HepG2 (cell line): ENCODE measurements around the gene KRT84. TPM values are rescaled to one million over a fixed set of nuclear protein-coding genes. Genes with fewer than 3 reads are reported as not detected.

Experiments
- ATAC-seq: fragments of 200-7000 bp; cut with Tn5 transposase; 3 replicates; pipeline ENCODE4 v1.9.1; 2020; ENCODE audit warnings: mild to moderate bottlenecking, moderate library complexity
- BruUV-seq: library from RNA; stranded (reverse); fragments of 400-500 nt; replicated peaks from 2 replicates; lab custom pipeline; 2021; lab: Mats Ljungman, UMichigan
- CTCF ChIA-PET: fragments of 300-600 bp; formaldehyde crosslinking; extraction: SDS; loops from one replicate; lab custom pipeline; 2021; ENCODE audit warnings: low total read pairs, inconsistent platforms, low intra/inter-chr PET ratio; lab: Yijun Ruan, JAX
- POLR2A ChIA-PET: fragments of 350-600 bp; sonication (Branson Sonifier 250); formaldehyde crosslinking; loops from one replicate; lab custom pipeline; 2020; ENCODE audit warnings: antibody characterized with exemption, inconsistent platforms; lab: Yijun Ruan, JAX
- DNase-seq: peaks from one replicate; pipeline ENCODE4 v3.0.0-alpha.2; 2015; ENCODE audit warnings: low spot score
- FAIRE-seq: peaks from 3 replicates; lab custom pipeline; 2011; peaks lifted over from hg19 to GRCh38; lab: Jason Lieb, UNC
- H2AFZ ChIP-seq: one replicate; pipeline ENCODE4 v1.6.1; 2011; ENCODE audit warnings: low read length, inconsistent platforms
- H3K27ac ChIP-seq: fragments of 300-600 bp; 3 replicates; pipeline ENCODE4 v1.8.0; 2011; ENCODE audit warnings: mixed run types, mild to moderate bottlenecking, mixed read lengths, low read length, inconsistent platforms; ENCODE audit not compliant: insufficient read depth; ENCODE audit errors: extremely low read length
- H3K27me3 ChIP-seq, 2 experiments: fragments of 200-600 bp in 1 of 2; 2 replicates in 1 of 2; 3 replicates in 1 of 2; pipeline versions ENCODE4 v1.6.0 to v1.8.0; 2011; ENCODE audit warnings: low read length in 2 of 2, mild to moderate bottlenecking in 2 of 2, moderate library complexity in 2 of 2, inconsistent platforms in 1 of 2; ENCODE audit not compliant: insufficient read depth in 2 of 2, control insufficient read depth in 1 of 2
- H3K36me3 ChIP-seq, 2 experiments: fragments of 200-600 bp in 1 of 2; replicated peaks in 1 of 2; 2 replicates in 1 of 2; 3 replicates in 1 of 2; pipeline versions ENCODE4 v1.5.1 to v1.8.0; 2011; ENCODE audit warnings: low read length in 2 of 2, inconsistent platforms in 1 of 2; ENCODE audit not compliant: insufficient read depth in 2 of 2, control insufficient read depth in 1 of 2
- H3K4me1 ChIP-seq: 2 replicates; pipeline ENCODE4 v1.5.1; 2012; ENCODE audit warnings: low read length, inconsistent platforms; ENCODE audit not compliant: insufficient read depth
- H3K4me2 ChIP-seq: 2 replicates; pipeline ENCODE4 v1.6.0; 2011; ENCODE audit warnings: low read depth, low read length, inconsistent platforms
- H3K4me3 ChIP-seq, 3 experiments: fragments of 200-600 bp in 1 of 3; sonication (generic), shearing (Covaris generic) in 1 of 3; replicated peaks in 1 of 3; 2 replicates each; pipeline ENCODE4 v1.5.1; 2011 to 2016; ENCODE audit warnings: low read length in 3 of 3, inconsistent platforms in 2 of 3, low read depth in 2 of 3, mild to moderate bottlenecking in 2 of 3, control low read depth in 1 of 3, mixed read lengths in 1 of 3; ENCODE audit not compliant: insufficient read depth in 1 of 3
- H3K79me2 ChIP-seq: one replicate; pipeline ENCODE4 v1.6.1; 2011; ENCODE audit warnings: low read length, inconsistent platforms; ENCODE audit not compliant: insufficient read depth
- H3K9ac ChIP-seq: 2 replicates; pipeline ENCODE4 v1.6.0; 2011; ENCODE audit warnings: mild to moderate bottlenecking, low read depth, low read length, inconsistent platforms; ENCODE audit not compliant: insufficient read depth
- H3K9me3 ChIP-seq: 2 replicates; pipeline ENCODE4 v1.5.1; 2012; ENCODE audit warnings: mild to moderate bottlenecking, low read length
- H4K20me1 ChIP-seq: 2 replicates; pipeline ENCODE4 v1.6.0; 2011; ENCODE audit warnings: inconsistent platforms, mild to moderate bottlenecking, low read length, moderate library complexity; ENCODE audit not compliant: insufficient read depth
- CHD2 ChIP-seq: IDR thresholded peaks from 2 replicates; pipeline ENCODE4 v1.6.1; 2011; ENCODE audit warnings: low read depth, low read length, improper control_type of control experiment
- FOSL1 ChIP-seq: sonication (generic); formaldehyde crosslinking; IDR thresholded peaks from 2 replicates; pipeline ENCODE4 v1.9.0; 2021; ENCODE audit warnings: missing genetic modification reagents, borderline replicate concordance
- HMG20A ChIP-seq: IDR thresholded peaks from 2 replicates; pipeline ENCODE4 v1.6.1; 2016; ENCODE audit warnings: borderline replicate concordance
- HNRNPL ChIP-seq: fragments of 200-400 bp; formaldehyde crosslinking; IDR thresholded peaks from 2 replicates; pipeline ENCODE4 v1.6.1; 2017; ENCODE audit warnings: mild to moderate bottlenecking, low read depth, low read length
- MIXL1 ChIP-seq: IDR thresholded peaks from 2 replicates; pipeline ENCODE4 v1.6.1; 2016
- NONO ChIP-seq, 2 experiments: fragments of 450-650 bp in 1 of 2; sonication (generic) in 1 of 2; formaldehyde crosslinking in 1 of 2; IDR thresholded peaks in 1 of 2; conservative IDR thresholded peaks in 1 of 2; 2 replicates each; pipeline versions ENCODE4 v1.6.1 to v1.8.0; 2017 to 2022; ENCODE audit warnings: mild to moderate bottlenecking in 1 of 2, missing genetic modification reagents in 1 of 2, moderate library complexity in 1 of 2
- TRIM22 ChIP-seq: fragments of 450-650 bp; IDR thresholded peaks from 2 replicates; pipeline ENCODE4 v1.6.1; 2017
- ZKSCAN1 ChIP-seq: fragments of 150-350 bp; IDR thresholded peaks from 2 replicates; pipeline ENCODE4 v1.6.1; 2014; ENCODE audit warnings: low read length
- ZNF207 ChIP-seq: fragments of 450-650 bp; IDR thresholded peaks from 2 replicates; pipeline ENCODE4 v1.6.1; 2016; ENCODE audit warnings: antibody characterized with exemption, borderline replicate concordance
- ZNF570 ChIP-seq: sonication (generic); formaldehyde crosslinking; IDR thresholded peaks from 2 replicates; pipeline ENCODE4 v1.4.0; 2020; ENCODE audit warnings: mild to moderate bottlenecking, missing genetic modification reagents, borderline replicate concordance
- ZNF781 ChIP-seq: sonication (generic); formaldehyde crosslinking; IDR thresholded peaks from 2 replicates; pipeline ENCODE4 v1.5.1; 2020; ENCODE audit warnings: borderline replicate concordance, mild to moderate bottlenecking, missing genetic modification reagents; ENCODE audit errors: not compliant biosample characterization
- WGBS: methylation state at CpG from one replicate; pipeline ENCODE4 v1.1.6; 2017; ENCODE audit warnings: low lambda C conversion rate; 5-methylcytosine and 5-hydroxymethylcytosine counted together
- in situ Hi-C: cut with HindIII; loops from 2 replicates; pipeline ENCODE4 v1.10.0; 2017; ENCODE audit warnings: low pct_unique_long_range_greater_than_20kb; ENCODE audit not compliant: extremely low pct_ligation_motif_present
- intact Hi-C: fragments of 100-400 bp; cut with micrococcal nuclease; formaldehyde crosslinking; loops from one replicate; pipeline ENCODE4 v1.10.0; 2022; ENCODE audit not compliant: unreplicated experiment
- polyA plus RNA-seq, 8 experiments: library from polyadenylated mRNA; depleted of rRNA in 3 of 8; stranded (reverse) in 7 of 8; unstranded in 1 of 8; fragments of >200 nt; fragmentation: Illumina TruSeq in 4 of 8; extraction: Trizol in 4 of 8; gene quantifications; 2 replicates each; pipeline versions ENCODE4 v1.2.1 to v1.2.3, GENCODE V29; 2011 to 2016; ENCODE audit warnings: low read depth in 4 of 8, missing spikeins in 1 of 8, mixed read lengths in 1 of 8; ENCODE audit not compliant: insufficient read depth in 1 of 8
- total RNA-seq, 5 experiments: library from RNA; depleted of rRNA; stranded (reverse); fragments of >200 nt; fragmentation: Illumina TruSeq; extraction: Trizol; gene quantifications; 2 replicates each; pipeline ENCODE4 v1.2.3, GENCODE V29; 2016; ENCODE audit warnings: low read depth in 1 of 5

KRT84 gene
- total and polyA plus RNA-seq, 2 of the 13 experiments (the other 11 are each of a cell fraction or from before 2014, with no cell fraction given), result not detected

GRCh38 chr12:52401526-52401925 lies 16.1 kb upstream of the KRT84 start:
- Histone ChIP-seq H3K79me2 (no peaks in the 10 kb centered on the region), H3K4me2 (no peak overlapping the region), H4K20me1 (0 out of 2 replicates have a peak, but pooled peaks cover 2% of the 10 kb centered on the region), H2AFZ (no peak overlapping the region), H3K36me3 (no peaks in the 10 kb centered on the region), H3K9me3 (no peaks in the 10 kb centered on the region), H3K9ac (no peak overlapping the region), H3K4me1 (no peaks in the 10 kb centered on the region), H3K27me3 (peaks cover 1 to 21% of the 10 kb centered on the region in 2 experiments; a peak in 4 of 5 replicates), H3K4me3 (no peak overlapping the region), H3K27ac (no peak overlapping the region)
- intact Hi-C loops, result no loop called here
- DNase-seq (no peak), FAIRE-seq (no peak), ATAC-seq (no peak)
- CTCF ChIA-PET, result no interaction called here
- WGBS, result 17% methylated on average over 5 of the region's 5 CpGs
- POLR2A ChIA-PET, result no interaction called here
- no peak for TF ChIP-seq CHD2
- no peak for TF ChIP-seq ZNF781 (CRISPR knock-in tag)
- TF ChIP-seq HMG20A, result no peak
- TF ChIP-seq ZNF207, result no peak
- TF ChIP-seq ZKSCAN1, result no peak
- TF ChIP-seq TRIM22, result no peak
- no peak for TF ChIP-seq ZNF570 (CRISPR knock-in tag)
- no peak for TF ChIP-seq MIXL1 (CRISPR knock-in tag)
- TF ChIP-seq HNRNPL, result no peak
- no peak for TF ChIP-seq FOSL1 (CRISPR knock-in tag)
- no peak for TF ChIP-seq NONO (IDR thresholded peaks at IDR 0.05)
- no peak for TF ChIP-seq NONO (CRISPR knock-in tag; conservative IDR thresholded peaks at IDR 0.05)
- no TSS peak for BruUV-seq
- in situ Hi-C loops, result no loop called here
